HT1080 (cell line): Measurements from ENCODE around the gene SLC12A5. TPM values are rescaled to one million over a fixed set of nuclear protein-coding genes. Genes with fewer than 3 reads are reported as not detected.
A peak's percentile ranks its signal among the peaks of the same experiment; 100 is the strongest.

Experiments
- DNase-seq: peaks from one replicate; pipeline ENCODE4 v3.0.0-alpha.2; 2015; ENCODE audit warnings: low read depth
- total RNA-seq: library from RNA; depleted of rRNA; stranded (reverse); fragments of >200 nt; shearing (Covaris generic); gene quantifications from 2 replicates; pipeline ENCODE4 v1.2.3, GENCODE V29; 2014

SLC12A5 gene
- total RNA-seq, 1 experiment from 2014 or later: 5.1 TPM

GRCh38 chr20:46006022-46006705 is 22.9 kb upstream of the SLC12A5 start:
- DNase-seq: no peak

DNA sequence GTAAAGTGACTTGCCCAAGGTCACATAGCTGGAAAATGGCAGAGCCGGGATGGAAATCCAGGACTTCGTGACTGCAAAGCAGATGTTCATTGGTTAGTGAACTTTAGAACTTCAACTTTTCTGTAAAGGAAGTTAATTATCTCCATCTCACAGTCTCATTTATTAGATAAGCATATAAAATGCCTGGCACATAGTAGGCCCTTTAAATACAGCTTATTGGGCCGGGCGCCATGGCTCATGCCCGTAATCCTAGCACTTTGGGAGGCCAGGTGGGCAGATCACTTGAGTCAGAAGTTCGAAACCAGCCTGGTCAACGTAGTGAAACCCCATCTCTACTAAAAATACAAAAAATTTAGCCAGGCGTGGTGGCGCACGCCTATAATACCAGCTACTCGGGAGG is 22.1 kb upstream of the SLC12A5 start:
- DNase-seq: no peak

GRCh38 chr20:46007671-46008070 is 21.3 kb upstream of the SLC12A5 start:
- DNase-seq: no peak

DNA sequence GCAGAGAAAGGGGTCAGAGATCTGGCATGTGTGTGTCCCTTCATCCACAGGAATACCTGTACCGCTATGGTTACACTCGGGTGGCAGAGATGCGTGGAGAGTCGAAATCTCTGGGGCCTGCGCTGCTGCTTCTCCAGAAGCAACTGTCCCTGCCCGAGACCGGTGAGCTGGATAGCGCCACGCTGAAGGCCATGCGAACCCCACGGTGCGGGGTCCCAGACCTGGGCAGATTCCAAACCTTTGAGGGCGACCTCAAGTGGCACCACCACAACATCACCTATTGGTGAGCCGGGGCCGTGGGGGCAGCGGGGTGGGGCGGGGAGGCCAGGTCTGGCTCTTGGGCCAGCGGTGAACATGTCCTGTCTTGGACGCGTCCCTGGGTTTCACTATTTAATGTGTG is 19.2 kb upstream of the SLC12A5 start:
- no peak for DNase-seq

DNA sequence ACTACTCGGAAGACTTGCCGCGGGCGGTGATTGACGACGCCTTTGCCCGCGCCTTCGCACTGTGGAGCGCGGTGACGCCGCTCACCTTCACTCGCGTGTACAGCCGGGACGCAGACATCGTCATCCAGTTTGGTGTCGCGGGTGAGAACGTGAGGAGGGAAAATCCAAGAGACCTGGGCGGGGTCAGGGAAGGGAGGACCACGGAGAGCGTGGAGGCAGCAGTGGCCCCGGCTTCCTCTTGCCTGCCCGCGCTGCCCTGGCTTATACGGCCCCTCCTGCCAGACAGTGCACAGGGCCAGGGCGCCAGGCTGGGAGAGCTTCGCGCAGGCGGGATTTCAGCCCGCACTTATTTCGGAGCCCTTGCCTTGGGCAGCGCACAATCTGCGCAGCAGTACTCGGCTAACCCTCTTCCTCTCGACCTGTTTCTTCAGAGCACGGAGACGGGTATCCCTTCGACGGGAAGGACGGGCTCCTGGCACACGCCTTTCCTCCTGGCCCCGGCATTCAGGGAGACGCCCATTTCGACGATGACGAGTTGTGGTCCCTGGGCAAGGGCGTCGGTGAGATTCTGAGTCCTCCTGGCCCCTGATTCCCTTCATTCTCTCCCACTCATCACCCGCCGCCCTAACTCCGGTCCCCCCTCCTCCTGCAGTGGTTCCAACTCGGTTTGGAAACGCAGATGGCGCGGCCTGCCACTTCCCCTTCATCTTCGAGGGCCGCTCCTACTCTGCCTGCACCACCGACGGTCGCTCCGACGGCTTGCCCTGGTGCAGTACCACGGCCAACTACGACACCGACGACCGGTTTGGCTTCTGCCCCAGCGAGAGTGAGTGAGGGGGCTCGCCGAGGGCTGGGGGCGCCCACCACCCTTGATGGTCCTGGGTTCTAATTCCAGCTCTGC is 18.3 kb upstream of the SLC12A5 start:
- no peak for DNase-seq

DNA sequence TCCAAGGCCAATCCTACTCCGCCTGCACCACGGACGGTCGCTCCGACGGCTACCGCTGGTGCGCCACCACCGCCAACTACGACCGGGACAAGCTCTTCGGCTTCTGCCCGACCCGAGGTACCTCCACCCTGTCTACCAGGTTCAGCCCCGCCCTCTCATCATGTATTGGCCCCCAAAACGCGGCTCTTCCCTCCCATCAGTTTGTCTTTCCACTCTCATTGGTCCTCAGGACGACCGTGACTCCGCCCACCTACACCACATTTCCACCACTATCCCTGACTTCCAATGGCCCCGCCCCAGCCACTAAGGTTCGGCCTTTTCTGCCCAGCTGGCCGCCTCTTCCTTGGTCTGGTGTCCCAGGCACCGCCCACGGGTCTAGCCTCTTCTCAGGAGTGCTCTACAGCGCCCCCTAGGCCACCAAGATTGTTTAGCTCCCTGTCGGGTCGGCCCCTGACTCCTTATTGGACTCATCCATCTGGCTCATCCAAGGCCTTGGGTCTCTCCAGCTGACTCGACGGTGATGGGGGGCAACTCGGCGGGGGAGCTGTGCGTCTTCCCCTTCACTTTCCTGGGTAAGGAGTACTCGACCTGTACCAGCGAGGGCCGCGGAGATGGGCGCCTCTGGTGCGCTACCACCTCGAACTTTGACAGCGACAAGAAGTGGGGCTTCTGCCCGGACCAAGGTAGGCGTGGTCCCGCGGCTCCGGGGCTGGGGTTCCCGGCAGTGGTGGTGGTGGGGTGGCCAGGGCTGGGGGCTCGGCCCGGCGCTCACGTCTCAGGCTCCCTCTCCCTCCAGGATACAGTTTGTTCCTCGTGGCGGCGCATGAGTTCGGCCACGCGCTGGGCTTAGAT is 17.2 kb upstream of the SLC12A5 start:
- DNase-seq: peak; percentile 29

- DNase-seq: no peak
These were observed 16.1 kb upstream of the SLC12A5 start for GRCh38 chr20:46012921-46013320.

GRCh38 chr20:46013322-46013828 is 15.6 kb upstream of the SLC12A5 start:
- no peak for DNase-seq

DNA sequence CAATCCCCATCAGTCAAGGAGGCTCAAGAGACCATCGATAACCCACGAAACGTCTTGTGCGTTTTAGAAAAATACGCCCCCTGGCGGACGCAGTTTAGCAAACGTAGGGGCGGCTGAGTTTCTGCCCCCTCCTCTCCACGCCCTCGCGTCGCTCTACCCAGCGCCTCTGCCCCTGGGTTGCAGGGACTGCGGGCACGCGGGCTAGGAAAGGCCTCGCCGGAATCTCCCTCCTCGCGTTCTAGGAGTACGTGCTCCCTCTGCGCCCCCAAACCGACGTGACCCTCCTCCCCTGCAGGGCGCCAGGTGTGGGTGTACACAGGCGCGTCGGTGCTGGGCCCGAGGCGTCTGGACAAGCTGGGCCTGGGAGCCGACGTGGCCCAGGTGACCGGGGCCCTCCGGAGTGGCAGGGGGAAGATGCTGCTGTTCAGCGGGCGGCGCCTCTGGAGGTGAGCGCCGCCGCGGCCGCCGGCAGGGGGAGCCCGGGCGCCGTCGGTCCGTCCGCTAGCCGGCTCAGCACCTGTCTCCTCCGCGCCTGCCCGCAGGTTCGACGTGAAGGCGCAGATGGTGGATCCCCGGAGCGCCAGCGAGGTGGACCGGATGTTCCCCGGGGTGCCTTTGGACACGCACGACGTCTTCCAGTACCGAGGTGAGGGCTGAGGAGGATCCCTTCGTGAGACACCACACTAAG is 15.0 kb upstream of the SLC12A5 start:
- peak; percentile 60 for DNase-seq

DNA sequence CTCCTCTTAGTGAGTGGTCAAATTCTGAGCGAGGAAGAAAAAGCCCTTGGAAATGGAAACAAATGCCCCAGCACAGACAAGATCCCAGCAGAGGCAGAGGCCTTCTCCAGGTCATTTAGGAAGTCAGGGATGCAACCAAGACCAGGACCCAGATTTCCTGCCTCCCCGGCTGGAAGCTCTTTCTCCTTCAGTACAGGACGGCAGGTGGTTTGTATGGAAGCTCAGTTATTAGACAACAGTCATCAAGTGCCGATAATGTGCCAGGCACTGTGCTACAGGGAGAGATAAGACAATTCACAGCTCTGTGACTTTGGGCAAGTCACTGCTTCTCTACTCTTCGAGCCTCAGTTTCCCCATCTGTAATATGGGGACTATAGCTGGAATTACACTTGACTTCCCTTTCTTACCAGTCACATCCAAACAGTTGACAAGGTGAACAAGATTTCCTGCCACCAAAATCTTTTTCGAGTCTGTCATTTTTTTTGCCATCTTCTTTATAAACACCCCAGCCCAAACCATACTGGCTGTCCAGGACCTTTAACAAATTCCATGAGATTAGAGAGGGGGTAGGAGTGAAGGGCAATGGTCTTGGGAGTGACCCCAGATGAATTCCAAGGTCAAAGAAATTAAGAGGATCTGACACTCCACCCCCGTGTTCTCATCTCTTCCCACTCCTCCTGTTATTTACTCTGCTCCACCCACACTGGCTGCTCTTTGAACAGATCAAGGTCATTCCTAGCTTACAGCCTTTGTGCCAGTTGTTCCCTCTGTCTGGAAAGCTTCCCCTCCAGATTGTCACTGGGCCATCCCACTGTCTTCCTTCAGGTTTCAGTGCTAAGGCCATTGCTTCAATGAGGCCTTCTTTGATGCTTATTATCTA is 14.3 kb upstream of the SLC12A5 start:
- DNase-seq: no peak

- no peak for DNase-seq
These were observed 11.7 kb upstream of the SLC12A5 start for GRCh38 chr20:46017272-46017671.

GRCh38 chr20:46018112-46018511 is 10.9 kb upstream of the SLC12A5 start:
- DNase-seq: no peak

- no peak for DNase-seq
These were observed 10.4 kb upstream of the SLC12A5 start for GRCh38 chr20:46018611-46019010.

GRCh38 chr20:46020555-46020954 is 8.5 kb upstream of the SLC12A5 start:
- no peak for DNase-seq

- peak; percentile 60 for DNase-seq
These were observed 7.4 kb upstream of the SLC12A5 start for GRCh38 chr20:46021361-46022359.

DNA sequence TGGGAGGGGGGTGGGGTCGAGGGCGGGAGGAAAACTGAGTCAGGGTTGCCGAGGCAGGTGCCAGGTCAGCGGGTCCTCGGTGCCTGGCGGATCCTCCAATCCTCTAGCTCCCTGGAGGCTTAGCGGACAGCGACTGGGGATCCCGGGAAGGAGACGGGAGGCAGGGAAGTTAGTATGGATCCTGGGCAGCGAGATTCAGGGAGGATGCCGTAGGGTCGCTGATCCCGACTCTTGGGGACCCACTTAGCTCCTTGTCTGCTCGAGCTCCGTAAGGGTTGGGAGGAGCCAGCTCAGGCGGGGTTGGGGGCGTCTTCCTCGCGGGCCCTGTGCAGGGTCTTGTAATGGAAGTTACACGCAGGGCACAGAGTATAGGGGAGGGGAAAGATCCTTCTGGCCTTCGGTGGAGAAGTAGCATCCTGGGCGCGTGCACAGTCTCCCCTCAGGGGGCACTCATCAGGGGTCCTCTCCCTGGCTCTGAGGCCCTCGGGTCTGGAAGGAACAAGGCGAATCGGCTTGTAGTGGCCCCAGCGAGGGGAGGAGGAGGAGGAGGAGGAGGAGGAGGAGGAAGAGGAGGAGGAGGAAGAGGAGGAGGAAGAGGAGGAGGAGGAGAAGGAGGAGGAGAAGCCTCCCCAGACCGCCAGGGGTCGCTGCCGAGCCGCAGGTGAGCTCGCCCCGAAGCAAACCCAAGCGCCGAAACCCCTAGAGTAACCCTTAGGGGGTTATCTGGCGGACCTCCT is 6.4 kb upstream of the SLC12A5 start:
- DNase-seq: peak; percentile 66

GRCh38 chr20:46023148-46023484 is 5.9 kb upstream of the SLC12A5 start:
- no peak for DNase-seq

- peak; percentile 40 for DNase-seq
These were observed 5.0 kb upstream of the SLC12A5 start for GRCh38 chr20:46023999-46024398.
